K562 (cell line): ENCODE data around the gene PROKR1. TPM values are rescaled to one million over a fixed set of nuclear protein-coding genes. Genes with fewer than 3 reads are reported as not detected.

Experiments
- BACH1 ChIP-seq: fragments of 200-800 bp; sonication (Bioruptor generic); IDR thresholded peaks from 2 replicates; pipeline ENCODE4 v1.6.1; 2016; ENCODE audit warnings: missing genetic modification characterization, missing compliant biosample characterization
- CREB3 ChIP-seq: fragments of 450-650 bp; conservative IDR thresholded peaks from 2 replicates; pipeline ENCODE4 v1.6.1; 2016; ENCODE audit warnings: missing genetic modification characterization, low read depth, mild to moderate bottlenecking, missing compliant biosample characterization, moderate library complexity
- DDX20 ChIP-seq: fragments of 450-650 bp; IDR thresholded peaks from 2 replicates; pipeline ENCODE4 v1.6.1; 2016; ENCODE audit warnings: missing genetic modification characterization, low read depth, mild to moderate bottlenecking, missing compliant biosample characterization, moderate library complexity
- DMBX1 ChIP-seq: fragments of 250-450 bp; sonication (Bioruptor Pico); IDR thresholded peaks from 2 replicates; pipeline ENCODE4 v1.8.0; 2022; ENCODE audit warnings: inconsistent platforms, mild to moderate bottlenecking, moderate library complexity, borderline replicate concordance
- GTF2A2 ChIP-seq: IDR thresholded peaks from 2 replicates; pipeline ENCODE4 v1.6.1; 2016; ENCODE audit warnings: mild to moderate bottlenecking, missing genetic modification characterization, missing compliant biosample characterization
- IRF1 ChIP-seq: sonication (generic); formaldehyde crosslinking; IDR thresholded peaks from 2 replicates; pipeline ENCODE4 v1.8.0; 2022; ENCODE audit warnings: missing genetic modification reagents, mild to moderate bottlenecking, borderline replicate concordance
- KAT8 ChIP-seq: fragments of 450-650 bp; IDR thresholded peaks from 2 replicates; pipeline ENCODE4 v1.6.1; 2016; ENCODE audit warnings: low read depth, mild to moderate bottlenecking
- KLF6 ChIP-seq: fragments of 250-450 bp; sonication (Bioruptor Pico); IDR thresholded peaks from 2 replicates; pipeline ENCODE4 v1.4.0; 2020; ENCODE audit warnings: mild to moderate bottlenecking, moderate library complexity, borderline replicate concordance
- RFX7 ChIP-seq: fragments of 250-450 bp; sonication (Bioruptor Pico); IDR thresholded peaks from 2 replicates; pipeline ENCODE4 v1.5.1; 2021; ENCODE audit warnings: mild to moderate bottlenecking
- SMAD2 ChIP-seq: fragments of 150-350 bp; IDR thresholded peaks from 2 replicates; pipeline ENCODE4 v1.6.1; 2014; ENCODE audit warnings: low read depth, mild to moderate bottlenecking, low read length
- SMARCA4 ChIP-seq: fragments of 450-650 bp; IDR thresholded peaks from 2 replicates; pipeline ENCODE4 v1.6.1; 2016
- TRIM28 ChIP-seq: fragments of 450-650 bp; IDR thresholded peaks from 2 replicates; pipeline ENCODE4 v1.6.1; 2017
- USF1 ChIP-seq: sonication (generic); formaldehyde crosslinking; IDR thresholded peaks from 2 replicates; pipeline ENCODE4 v1.9.0; 2022; ENCODE audit warnings: mild to moderate bottlenecking, missing genetic modification reagents
- ZNF507 ChIP-seq: conservative IDR thresholded peaks from 2 replicates; pipeline ENCODE4 v1.6.1; 2017; ENCODE audit warnings: missing genetic modification characterization, missing compliant biosample characterization
- ZNF639 ChIP-seq, 2 experiments: fragments of 200-800 bp in 1 of 2; sonication (Bioruptor generic) in 1 of 2; sonication (generic) in 1 of 2; formaldehyde crosslinking in 1 of 2; IDR thresholded peaks in 1 of 2; conservative IDR thresholded peaks in 1 of 2; 2 replicates each; pipeline versions ENCODE4 v1.5.0 to v1.6.1; 2016 to 2020; ENCODE audit warnings: missing compliant biosample characterization in 1 of 2, missing genetic modification characterization in 1 of 2, missing genetic modification reagents in 1 of 2
- ZNF707 ChIP-seq: fragments of 250-450 bp; sonication (Bioruptor Pico); conservative IDR thresholded peaks from 2 replicates; pipeline ENCODE4 v1.8.0; 2022; ENCODE audit warnings: inconsistent platforms, mild to moderate bottlenecking, moderate library complexity
- polyA plus RNA-seq, 8 experiments: library from polyadenylated mRNA; depleted of rRNA in 4 of 8; stranded (reverse) in 5 of 8; unstranded in 3 of 8; fragments of >200 nt; fragmentation: Nextera tagmentation in 2 of 8; fragmentation: Illumina TruSeq in 1 of 8; extraction: Ambion mirVana in 2 of 8; extraction: Trizol in 1 of 8; gene quantifications; 2 replicates each; pipeline versions ENCODE4 v1.2.1 to v1.2.3, GENCODE V29; 2011 to 2014; ENCODE audit warnings: inconsistent platforms in 1 of 8, missing spikeins in 1 of 8
- total RNA-seq, 7 experiments: library from RNA; depleted of rRNA in 6 of 7; stranded (reverse); fragments of >200 nt in 6 of 7; fragmentation: Illumina TruSeq in 2 of 7; extraction: Trizol in 2 of 7; gene quantifications; 2 replicates each; pipeline versions ENCODE4 v1.2.1 to v1.2.3, GENCODE V29; 2011 to 2021; ENCODE audit warnings: low replicate concordance in 1 of 7
- TF ChIP-seq, protein P1 (sequence below): fragments of 450-650 bp; IDR thresholded peaks from 2 replicates; pipeline ENCODE4 v1.6.1; 2016; ENCODE audit warnings: antibody characterized with exemption
- TF ChIP-seq, protein P2 (sequence below): sonication (generic); formaldehyde crosslinking; IDR thresholded peaks from 2 replicates; pipeline ENCODE4 v1.8.0; 2022; ENCODE audit warnings: mild to moderate bottlenecking, low read depth, missing genetic modification reagents
- TF ChIP-seq, protein P3 (sequence below): sonication (generic); formaldehyde crosslinking; IDR thresholded peaks from 2 replicates; pipeline ENCODE4 v1.5.0; 2020; ENCODE audit warnings: missing genetic modification reagents

Gene PROKR1
- total and polyA plus RNA-seq, 9 of the 15 experiments (the other 6 are each of a cell fraction or from before 2014, with no cell fraction given): 0.01 to 0.18 (median 0.09) TPM; not detected in 1

GRCh38 chr2:68612765-68613519, 30.4 kb upstream of the PROKR1 start (continued):
- TF ChIP-seq, protein P1, sequence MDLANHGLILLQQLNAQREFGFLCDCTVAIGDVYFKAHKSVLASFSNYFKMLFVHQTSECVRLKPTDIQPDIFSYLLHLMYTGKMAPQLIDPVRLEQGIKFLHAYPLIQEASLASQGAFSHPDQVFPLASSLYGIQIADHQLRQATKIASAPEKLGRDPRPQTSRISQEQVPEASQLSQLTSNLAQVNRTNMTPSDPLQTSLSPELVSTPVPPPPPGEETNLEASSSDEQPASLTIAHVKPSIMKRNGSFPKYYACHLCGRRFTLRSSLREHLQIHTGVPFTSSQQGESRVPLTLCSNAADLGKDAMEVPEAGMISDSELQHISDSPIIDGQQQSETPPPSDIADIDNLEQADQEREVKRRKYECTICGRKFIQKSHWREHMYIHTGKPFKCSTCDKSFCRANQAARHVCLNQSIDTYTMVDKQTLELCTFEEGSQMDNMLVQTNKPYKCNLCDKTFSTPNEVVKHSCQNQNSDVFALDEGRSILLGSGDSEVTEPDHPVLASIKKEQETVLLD: no peak
- no peak for TF ChIP-seq TRIM28
- TF ChIP-seq ZNF507: peak; percentile 39; the same call in 1 of the 2 replicates
- TF ChIP-seq, protein P2, sequence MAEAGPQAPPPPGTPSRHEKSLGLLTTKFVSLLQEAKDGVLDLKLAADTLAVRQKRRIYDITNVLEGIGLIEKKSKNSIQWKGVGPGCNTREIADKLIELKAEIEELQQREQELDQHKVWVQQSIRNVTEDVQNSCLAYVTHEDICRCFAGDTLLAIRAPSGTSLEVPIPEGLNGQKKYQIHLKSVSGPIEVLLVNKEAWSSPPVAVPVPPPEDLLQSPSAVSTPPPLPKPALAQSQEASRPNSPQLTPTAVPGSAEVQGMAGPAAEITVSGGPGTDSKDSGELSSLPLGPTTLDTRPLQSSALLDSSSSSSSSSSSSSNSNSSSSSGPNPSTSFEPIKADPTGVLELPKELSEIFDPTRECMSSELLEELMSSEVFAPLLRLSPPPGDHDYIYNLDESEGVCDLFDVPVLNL (CRISPR knock-in tag): no peak
- TF ChIP-seq ZNF707: no peak
- TF ChIP-seq DMBX1 (CRISPR knock-in tag): peak; percentile 83
- TF ChIP-seq USF1: no peak
- no peak for TF ChIP-seq RFX7 (CRISPR knock-in tag)
- peak; percentile 38; the same call in 1 of the 2 replicates for TF ChIP-seq GTF2A2 (tag)
- TF ChIP-seq KLF6 (CRISPR knock-in tag): peak; percentile 51; the same call in 1 of the 2 replicates
- no peak for TF ChIP-seq SMARCA4
- TF ChIP-seq BACH1: peak; percentile 39; the same call in 1 of the 2 replicates
- TF ChIP-seq CREB3 (tag): peak; percentile 59; the same call in 1 of the 2 replicates
- no peak for TF ChIP-seq IRF1
- TF ChIP-seq DDX20: peak; percentile 63; the same call in 1 of the 2 replicates
- TF ChIP-seq, protein P3, sequence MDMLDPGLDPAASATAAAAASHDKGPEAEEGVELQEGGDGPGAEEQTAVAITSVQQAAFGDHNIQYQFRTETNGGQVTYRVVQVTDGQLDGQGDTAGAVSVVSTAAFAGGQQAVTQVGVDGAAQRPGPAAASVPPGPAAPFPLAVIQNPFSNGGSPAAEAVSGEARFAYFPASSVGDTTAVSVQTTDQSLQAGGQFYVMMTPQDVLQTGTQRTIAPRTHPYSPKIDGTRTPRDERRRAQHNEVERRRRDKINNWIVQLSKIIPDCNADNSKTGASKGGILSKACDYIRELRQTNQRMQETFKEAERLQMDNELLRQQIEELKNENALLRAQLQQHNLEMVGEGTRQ (CRISPR knock-in tag): no peak
- TF ChIP-seq ZNF639 (CRISPR knock-in tag; conservative IDR thresholded peaks at IDR 0.05 in 1 of 2, IDR thresholded peaks at IDR 0.05 in 1 of 2): 0 out of 4 replicates have a peak, but pooled peaks of 1 of the 2 experiments have one; percentile 46
- TF ChIP-seq KAT8: no peak
- TF ChIP-seq SMAD2: no peak
